Psoas muscle (tissue), 8 donors: ENCODE measurements around the gene KCNMB1. TPM values are rescaled to one million over a fixed set of nuclear protein-coding genes. Genes with fewer than 3 reads are reported as not detected.

Experiments
- ATAC-seq, 4 donors: fragments of 200-7000 bp; cut with Tn5 transposase; one replicate each; pipeline ENCODE4 v1.9.1; 2020; ENCODE audit warnings: moderate library complexity in 3 of 4, mild to moderate bottlenecking in 2 of 4
- DNase-seq, 2 donors: peaks; one replicate each; pipeline ENCODE4 v3.0.0-alpha.2; 2020
- H3K27ac ChIP-seq: fragments of 200-600 bp; one replicate; pipeline ENCODE4 v1.8.0; 2022
- H3K27me3 ChIP-seq, 3 donors: fragments of 200-600 bp in 1 of 3; one replicate each; pipeline versions ENCODE4 v1.6.1 to v1.8.0; 2013 to 2022; ENCODE audit warnings: low read length in 2 of 3, mild to moderate bottlenecking in 2 of 3, moderate library complexity in 1 of 3; ENCODE audit not compliant: insufficient read depth in 3 of 3
- H3K36me3 ChIP-seq, 2 donors: fragments of 200-600 bp in 1 of 2; one replicate each; pipeline versions ENCODE4 v1.6.1 to v1.8.0; 2013 to 2022; ENCODE audit warnings: low read depth in 1 of 2, mild to moderate bottlenecking in 1 of 2, moderate library complexity in 1 of 2; ENCODE audit not compliant: insufficient read depth in 1 of 2
- H3K4me1 ChIP-seq: fragments of 200-600 bp; one replicate; pipeline ENCODE4 v1.8.0; 2022
- H3K4me3 ChIP-seq: fragments of 200-600 bp; one replicate; pipeline ENCODE4 v1.8.0; 2022; ENCODE audit warnings: mild to moderate bottlenecking
- H3K9me3 ChIP-seq: fragments of 200-600 bp; one replicate; pipeline ENCODE4 v1.8.0; 2022
- WGBS, 3 donors: extraction: QIAGEN DNeasy Blood & Tissue Kit; methylation state at CpG; one replicate each; pipeline versions ENCODE4 v1.1.6 to v1.1.7; 2013; 5-methylcytosine and 5-hydroxymethylcytosine counted together
- intact Hi-C, 2 donors: fragments of 100-400 bp; cut with DNase I; formaldehyde crosslinking; loops; one replicate each; pipeline versions ENCODE4 v1.11.0 to v1.14.2; 2022
- polyA plus RNA-seq, 3 donors: library from polyadenylated mRNA; stranded (reverse); fragments of 200-250 nt; gene quantifications; one replicate each; pipeline ENCODE4 v1.2.3, GENCODE V29; 2013
- total RNA-seq, 4 donors: library from RNA; stranded (reverse); fragmentation: NEBNext Ultra II Directional in 2 of 4; extraction: Animal tissue kit (Norgen Biotek cat#: 25700) in 2 of 4; gene quantifications; one replicate each; pipeline versions ENCODE4 v1.2.1 to v1.2.4, GENCODE V29; 2021 to 2023
- TF ChIP-seq, protein P1 (sequence below): fragments of 200-600 bp; IDR thresholded peaks from one replicate; pipeline ENCODE4 v1.8.0; 2022; ENCODE audit warnings: antibody characterized with exemption
- donor health status: healthy with polysubstance abuse.
- donor health status: DM: no; HTN: no; CAD: no; lungs with moderate emphysema.
- donor health status: Bipolar disorder and iron deficiency.
- donor health status: healthy.
- donor health status: DM: yes; HTN: yes; CAD: no.
- donor health status: DM: no; HTN: no; CAD: no.
- donor health status: DM: no; HTN: no; CAD: no.
- donor health status: DM: yes; HTN: yes; CAD: no.

KCNMB1 gene
- total and polyA plus RNA-seq, 7 donors: 0.12 to 0.42 (median 0.25) TPM

DNA sequence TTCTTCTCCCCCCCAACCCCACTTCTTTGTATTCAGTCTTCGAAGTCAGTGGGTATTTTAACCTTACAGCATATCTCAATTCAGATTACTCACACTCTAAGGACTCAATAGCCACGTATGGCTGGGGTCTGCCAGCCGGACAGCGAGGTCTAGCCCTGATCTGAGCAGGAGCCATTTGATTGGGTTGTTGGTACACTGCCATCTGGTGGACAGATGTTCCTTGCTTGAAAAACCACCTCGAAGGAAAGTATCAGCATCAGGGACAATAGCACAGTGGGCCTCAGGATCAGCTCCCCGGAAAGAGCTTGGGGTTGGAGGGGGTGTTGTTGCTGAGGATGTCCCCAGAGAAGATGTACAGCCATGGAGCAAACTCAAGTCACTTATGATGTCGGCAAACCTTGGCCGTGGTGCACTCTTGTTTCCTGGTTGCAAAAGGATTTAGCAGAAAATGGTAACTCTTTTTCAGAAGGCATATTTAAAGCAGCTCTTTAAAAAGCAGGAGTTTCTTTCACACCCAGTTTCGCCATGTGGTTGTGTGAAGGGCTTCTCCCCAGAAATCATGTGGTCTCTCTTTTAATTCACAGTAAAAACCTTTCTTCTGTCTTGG lies 31.7 kb upstream of the KCNMB1 start:
- no peaks in the 10 kb centered on the region for H3K4me1 ChIP-seq
- DNase-seq (peak in 1 of 2 donors; percentile 22), ATAC-seq (peak in 2 of 4 donors; percentile 41 to 67)
- 26 to 29% (median 27%) methylated on average over 9 of the region's 9 CpGs for WGBS, 3 donors
- TF ChIP-seq, protein P1, sequence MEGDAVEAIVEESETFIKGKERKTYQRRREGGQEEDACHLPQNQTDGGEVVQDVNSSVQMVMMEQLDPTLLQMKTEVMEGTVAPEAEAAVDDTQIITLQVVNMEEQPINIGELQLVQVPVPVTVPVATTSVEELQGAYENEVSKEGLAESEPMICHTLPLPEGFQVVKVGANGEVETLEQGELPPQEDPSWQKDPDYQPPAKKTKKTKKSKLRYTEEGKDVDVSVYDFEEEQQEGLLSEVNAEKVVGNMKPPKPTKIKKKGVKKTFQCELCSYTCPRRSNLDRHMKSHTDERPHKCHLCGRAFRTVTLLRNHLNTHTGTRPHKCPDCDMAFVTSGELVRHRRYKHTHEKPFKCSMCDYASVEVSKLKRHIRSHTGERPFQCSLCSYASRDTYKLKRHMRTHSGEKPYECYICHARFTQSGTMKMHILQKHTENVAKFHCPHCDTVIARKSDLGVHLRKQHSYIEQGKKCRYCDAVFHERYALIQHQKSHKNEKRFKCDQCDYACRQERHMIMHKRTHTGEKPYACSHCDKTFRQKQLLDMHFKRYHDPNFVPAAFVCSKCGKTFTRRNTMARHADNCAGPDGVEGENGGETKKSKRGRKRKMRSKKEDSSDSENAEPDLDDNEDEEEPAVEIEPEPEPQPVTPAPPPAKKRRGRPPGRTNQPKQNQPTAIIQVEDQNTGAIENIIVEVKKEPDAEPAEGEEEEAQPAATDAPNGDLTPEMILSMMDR: peak; percentile 60
- no peak overlapping the region for H3K4me3 ChIP-seq
- no peak overlapping the region for H3K27ac ChIP-seq
- no peaks in the 10 kb centered on the region for H3K9me3 ChIP-seq
- no peaks in the 10 kb centered on the region for H3K36me3 ChIP-seq
- intact Hi-C loops: loop anchor here (2.0 to 5.0 kb wide), 2 partner anchors 154 to 194 kb away; no protein-coding TSS in a partner anchor
- no peaks in the 10 kb centered on the region for H3K27me3 ChIP-seq

DNA sequence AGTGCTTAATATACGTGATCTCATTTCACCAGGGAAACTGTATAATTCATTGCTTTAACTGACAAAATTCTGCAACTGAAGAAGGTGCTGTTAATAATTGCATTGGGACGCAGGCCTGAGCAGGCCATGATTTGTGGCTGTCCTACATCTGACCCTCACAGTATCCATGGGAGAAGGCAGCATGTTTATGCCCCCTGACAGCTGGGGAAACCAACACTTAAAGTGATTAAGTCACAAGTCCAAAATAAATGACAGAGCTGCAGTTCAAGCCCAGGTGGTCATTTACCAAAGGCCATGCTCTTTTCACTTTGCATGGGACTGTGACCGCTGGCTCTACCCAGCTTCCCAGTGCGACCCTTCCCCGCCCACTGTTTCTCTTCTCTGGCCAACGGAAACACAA lies 30.5 kb upstream of the KCNMB1 start:
- Histone ChIP-seq H3K27me3 (no peaks in the 10 kb centered on the region), H3K9me3 (no peaks in the 10 kb centered on the region), H3K36me3 (no peaks in the 10 kb centered on the region), H3K27ac (no peak overlapping the region), H3K4me1 (no peaks in the 10 kb centered on the region), H3K4me3 (no peak overlapping the region)
- DNase-seq (no peak), ATAC-seq (no peak)
- intact Hi-C loops: loop anchor here (2.0 to 5.0 kb wide), 3 partner anchors 152 to 307 kb away; no protein-coding TSS in a partner anchor
- whole genome bisulfite sequencing, 3 donors: 72 to 86% (median 81%) methylated on average over 6 of the region's 6 CpGs
- TF ChIP-seq, protein P1: no peak

DNA sequence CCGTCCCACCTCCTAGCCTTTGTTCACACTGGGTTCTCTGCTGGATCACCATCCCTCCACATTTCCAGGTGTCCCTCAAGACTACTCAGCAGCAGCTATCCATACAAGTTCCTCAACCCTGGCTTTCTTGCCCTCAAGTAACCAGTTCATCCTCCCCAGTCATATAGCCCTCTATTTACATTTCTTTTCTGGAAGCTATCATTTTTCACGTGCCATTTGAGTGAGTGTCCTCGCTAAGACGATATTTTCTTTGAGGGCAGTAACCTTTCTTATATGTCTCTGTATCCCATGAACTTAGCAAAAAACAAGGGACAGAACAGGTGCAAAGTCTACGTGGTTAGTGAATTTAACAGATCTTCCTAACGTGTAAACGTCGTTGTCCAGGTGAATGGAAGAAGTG lies 29.6 kb upstream of the KCNMB1 start:
- WGBS, 3 donors: 87 to 89% (median 88%) methylated on average over 8 of the region's 8 CpGs
- Histone ChIP-seq H3K4me3 (no peak overlapping the region), H3K27me3 (no peaks in the 10 kb centered on the region), H3K36me3 (no peaks in the 10 kb centered on the region), H3K4me1 (no peaks in the 10 kb centered on the region), H3K9me3 (no peaks in the 10 kb centered on the region), H3K27ac (no peak overlapping the region)
- TF ChIP-seq, protein P1: no peak
- DNase-seq (no peak), ATAC-seq (no peak)
- intact Hi-C loops: loop anchor here in 1 of 2 donors (5.0 kb wide), 2 partner anchors 151 to 306 kb away; no protein-coding TSS in a partner anchor

DNA sequence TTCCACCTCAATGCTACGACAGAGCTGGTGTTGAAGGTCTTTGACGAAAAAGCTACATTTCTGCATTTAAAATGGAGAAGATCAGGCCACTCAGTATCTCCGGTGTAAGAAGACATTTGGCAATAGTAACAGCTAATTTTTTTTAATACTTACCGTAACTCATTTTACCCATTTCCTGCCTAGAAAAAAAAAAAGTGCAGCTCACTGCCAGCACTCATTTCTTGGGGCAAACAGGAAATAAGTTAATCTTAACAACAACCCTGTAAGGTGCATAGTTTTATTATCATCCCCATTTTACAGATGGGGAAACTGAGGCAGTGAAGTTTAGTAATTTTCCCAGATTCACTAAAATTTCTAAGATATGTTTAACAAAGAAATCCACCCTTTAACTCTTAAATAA lies 27.4 kb upstream of the KCNMB1 start:
- DNase-seq: no peak
- no peak overlapping the region for H3K27ac ChIP-seq
- no peaks in the 10 kb centered on the region for H3K9me3 ChIP-seq
- intact Hi-C loops: loop anchor here in 1 of 2 donors (5.0 kb wide), 2 partner anchors 149 to 304 kb away; no protein-coding TSS in a partner anchor
- WGBS, 3 donors: 72 to 76% (median 74%) methylated on average over 4 of the region's 4 CpGs
- H3K36me3 ChIP-seq: no peaks in the 10 kb centered on the region
- H3K4me3 ChIP-seq: no peak overlapping the region
- H3K27me3 ChIP-seq: no peaks in the 10 kb centered on the region
- TF ChIP-seq, protein P1: no peak
- H3K4me1 ChIP-seq: no peaks in the 10 kb centered on the region
- no peak for ATAC-seq
